Superior temporal gyrus (tissue), 1 donor: ENCODE results near the gene APOD.

Experiments
- DNase-seq: peaks from one replicate; pipeline ENCODE4 v3.0.0-alpha.2; 2016; ENCODE audit errors: extremely low spot score

Gene APOD

GRCh38 chr3:195553268-195553667 lies 30.5 kb downstream of the APOD start:
- DNase-seq: no peak

GRCh38 chr3:195551381-195551978 lies 32.3 kb downstream of the APOD start:
- no peak for DNase-seq

- DNase-seq: no peak
Measured at GRCh38 chr3:195550723-195551122, 33.0 kb downstream of the APOD start.

- no peak for DNase-seq
Measured at GRCh38 chr3:195549931-195550519, 33.7 kb downstream of the APOD start.

- no peak for DNase-seq
Measured at GRCh38 chr3:195548987-195549386, 34.8 kb downstream of the APOD start.

- DNase-seq: no peak
Measured at GRCh38 chr3:195548501-195548900, 35.2 kb downstream of the APOD start.

GRCh38 chr3:195548006-195548405 lies 35.7 kb downstream of the APOD start:
- DNase-seq: no peak

GRCh38 chr3:195546130-195546560 lies 37.6 kb downstream of the APOD start:
- no peak for DNase-seq

GRCh38 chr3:195544634-195545033 lies 39.1 kb downstream of the APOD start:
- no peak for DNase-seq

GRCh38 chr3:195544230-195544536 lies 39.6 kb downstream of the APOD start:
- DNase-seq: no peak

GRCh38 chr3:195543500-195544229 lies 40.1 kb downstream of the APOD start:
- DNase-seq: no peak

GRCh38 chr3:195542698-195543499 lies 40.8 kb downstream of the APOD start, which contains the start of gene PPP1R2:
PPP1R2 (minus strand) TSS chr3:195543325; CDS start chr3:195543025, 300 bp downstream.
- DNase-seq: peak; percentile 88

GRCh38 chr3:195542316-195542697 lies 41.4 kb downstream of the APOD start:
- peak; percentile 50 for DNase-seq

- no peak for DNase-seq
Measured at GRCh38 chr3:195540511-195540910, 43.2 kb downstream of the APOD start.

GRCh38 chr3:195540027-195540426 lies 43.7 kb downstream of the APOD start:
- DNase-seq: no peak

GRCh38 chr3:195539479-195539878 lies 44.3 kb downstream of the APOD start:
- no peak for DNase-seq

- DNase-seq: no peak
Measured at GRCh38 chr3:195537995-195538394, 45.7 kb downstream of the APOD start.

- no peak for DNase-seq
Measured at GRCh38 chr3:195535293-195535692, 48.4 kb downstream of the APOD start.

- DNase-seq: no peak
Measured at GRCh38 chr3:195532834-195533233, 50.9 kb downstream of the APOD start.

GRCh38 chr3:195532345-195532744 lies 51.4 kb downstream of the APOD start:
- no peak for DNase-seq

- no peak for DNase-seq
Measured at GRCh38 chr3:195531683-195532082, 52.1 kb downstream of the APOD start.

- DNase-seq: no peak
Measured at GRCh38 chr3:195526492-195526891, 57.2 kb downstream of the APOD start.
